Thoracic aorta (tissue), 2 donors: Measurements from ENCODE around the gene NEIL1. TPM values are rescaled to one million over a fixed set of nuclear protein-coding genes. Genes with fewer than 3 reads are reported as not detected.
A peak's percentile ranks its signal among the peaks of the same experiment; 100 is the strongest.

Experiments
- ATAC-seq: fragments of 150-250 bp; one replicate; pipeline ENCODE4 v1.8.0; 2017; ENCODE audit warnings: low read depth; ENCODE audit not compliant: insufficient number of reproducible peaks, low FRiP score
- DNase-seq: peaks from one replicate; pipeline ENCODE4 v3.0.0-alpha.2; 2020; ENCODE audit warnings: low spot score
- H3K27ac ChIP-seq, 2 donors: fragments of 200-600 bp; sonication (generic); 1 replicate in 1 of 2; 2 replicates in 1 of 2; pipeline ENCODE4 v1.5.1; 2016; ENCODE audit warnings: mild to moderate bottlenecking in 2 of 2, moderate library complexity in 2 of 2
- H3K27me3 ChIP-seq: fragments of 200-600 bp; sonication (generic); replicated peaks from 2 replicates; pipeline ENCODE4 v1.6.0; 2016; ENCODE audit warnings: mild to moderate bottlenecking; ENCODE audit not compliant: insufficient read depth
- H3K36me3 ChIP-seq: fragments of 200-600 bp; sonication (generic); one replicate; pipeline ENCODE4 v1.5.1; 2016
- H3K4me1 ChIP-seq, 2 donors: fragments of 200-600 bp; sonication (generic); 1 replicate in 1 of 2; 2 replicates in 1 of 2; pipeline versions ENCODE4 v1.5.1 to v1.6.0; 2016; ENCODE audit warnings: low read depth in 2 of 2, mild to moderate bottlenecking in 1 of 2; ENCODE audit not compliant: control insufficient read depth in 1 of 2
- H3K4me3 ChIP-seq: fragments of 200-600 bp; sonication (generic); 2 replicates; pipeline ENCODE4 v1.5.1; 2016; ENCODE audit warnings: mild to moderate bottlenecking
- H3K9me3 ChIP-seq: fragments of 200-600 bp; sonication (generic); 2 replicates; pipeline ENCODE4 v1.5.1; 2016
- total RNA-seq, 2 donors: library from RNA; depleted of rRNA; stranded (reverse); fragments of >200 nt; gene quantifications; one replicate each; pipeline versions ENCODE4 v1.1.0 to v1.2.3, GENCODE V29; 2016
- TF ChIP-seq, protein P1 (sequence below): fragments of 200-600 bp; sonication (generic); IDR thresholded peaks from one replicate; pipeline ENCODE4 v1.5.1; 2019; ENCODE audit warnings: antibody characterized with exemption

Gene NEIL1
- total RNA-seq, 2 donors from 2014 or later: 47.8 to 62.3 TPM

DNA sequence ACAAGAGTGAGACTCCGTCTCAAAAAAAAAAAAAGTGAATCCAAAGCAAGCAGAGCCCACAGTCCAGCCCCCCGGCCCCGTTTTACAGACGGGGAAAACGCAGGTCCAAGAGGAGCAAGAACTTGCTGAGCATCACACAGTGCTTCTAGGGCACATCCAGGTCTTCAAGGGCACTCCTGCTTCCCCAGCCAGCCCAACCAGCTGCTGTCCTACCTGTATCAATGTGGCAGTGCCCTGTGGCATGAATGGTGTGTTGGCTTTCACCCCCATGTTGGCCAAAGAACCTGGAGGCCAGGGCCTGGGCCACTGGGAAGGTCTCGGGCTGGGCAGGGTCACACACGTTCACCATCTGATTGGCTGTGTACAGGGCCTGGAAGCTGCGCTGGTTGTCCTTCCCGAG is 16.9 kb downstream of the NEIL1 start:
- H3K4me1 ChIP-seq: peaks cover 0 to 7% of the 10 kb centered on the region in 2 donors
- TF ChIP-seq, protein P1, sequence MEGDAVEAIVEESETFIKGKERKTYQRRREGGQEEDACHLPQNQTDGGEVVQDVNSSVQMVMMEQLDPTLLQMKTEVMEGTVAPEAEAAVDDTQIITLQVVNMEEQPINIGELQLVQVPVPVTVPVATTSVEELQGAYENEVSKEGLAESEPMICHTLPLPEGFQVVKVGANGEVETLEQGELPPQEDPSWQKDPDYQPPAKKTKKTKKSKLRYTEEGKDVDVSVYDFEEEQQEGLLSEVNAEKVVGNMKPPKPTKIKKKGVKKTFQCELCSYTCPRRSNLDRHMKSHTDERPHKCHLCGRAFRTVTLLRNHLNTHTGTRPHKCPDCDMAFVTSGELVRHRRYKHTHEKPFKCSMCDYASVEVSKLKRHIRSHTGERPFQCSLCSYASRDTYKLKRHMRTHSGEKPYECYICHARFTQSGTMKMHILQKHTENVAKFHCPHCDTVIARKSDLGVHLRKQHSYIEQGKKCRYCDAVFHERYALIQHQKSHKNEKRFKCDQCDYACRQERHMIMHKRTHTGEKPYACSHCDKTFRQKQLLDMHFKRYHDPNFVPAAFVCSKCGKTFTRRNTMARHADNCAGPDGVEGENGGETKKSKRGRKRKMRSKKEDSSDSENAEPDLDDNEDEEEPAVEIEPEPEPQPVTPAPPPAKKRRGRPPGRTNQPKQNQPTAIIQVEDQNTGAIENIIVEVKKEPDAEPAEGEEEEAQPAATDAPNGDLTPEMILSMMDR: no peak
- H3K36me3 ChIP-seq: peaks cover 46% of the 10 kb centered on the region
- DNase-seq (no peak), ATAC-seq (no peak)
- no peak overlapping the region for H3K4me3 ChIP-seq
- H3K27me3 ChIP-seq: no peaks in the 10 kb centered on the region
- H3K27ac ChIP-seq: no peak overlapping the region
- no peaks in the 10 kb centered on the region for H3K9me3 ChIP-seq

- ATAC-seq: no peak
- H3K36me3 ChIP-seq: peaks cover 39% of the 10 kb centered on the region
These were observed 18.0 kb downstream of the NEIL1 start for GRCh38 chr15:75364881-75365280.

GRCh38 chr15:75366163-75366562 is 19.3 kb downstream of the NEIL1 start:
- no peaks in the 10 kb centered on the region for H3K9me3 ChIP-seq
- TF ChIP-seq, protein P1: no peak
- ATAC-seq: no peak
- no peak for DNase-seq
- H3K4me1 ChIP-seq: peaks cover 6 to 16% of the 10 kb centered on the region in 2 donors
- H3K27ac ChIP-seq: no peak overlapping the region
- H3K36me3 ChIP-seq: peaks cover 41% of the 10 kb centered on the region
- H3K4me3 ChIP-seq: no peak overlapping the region
- no peaks in the 10 kb centered on the region for H3K27me3 ChIP-seq

More at GRCh38 chr15:75364881-75365280, 18.0 kb downstream of the NEIL1 start:
- DNase-seq: no peak
- H3K27me3 ChIP-seq: no peaks in the 10 kb centered on the region
- H3K27ac ChIP-seq: no peak overlapping the region
- no peaks in the 10 kb centered on the region for H3K9me3 ChIP-seq
- TF ChIP-seq, protein P1: no peak
- H3K4me1 ChIP-seq: peaks cover 6 to 16% of the 10 kb centered on the region in 2 donors
- H3K4me3 ChIP-seq: no peak overlapping the region

DNA sequence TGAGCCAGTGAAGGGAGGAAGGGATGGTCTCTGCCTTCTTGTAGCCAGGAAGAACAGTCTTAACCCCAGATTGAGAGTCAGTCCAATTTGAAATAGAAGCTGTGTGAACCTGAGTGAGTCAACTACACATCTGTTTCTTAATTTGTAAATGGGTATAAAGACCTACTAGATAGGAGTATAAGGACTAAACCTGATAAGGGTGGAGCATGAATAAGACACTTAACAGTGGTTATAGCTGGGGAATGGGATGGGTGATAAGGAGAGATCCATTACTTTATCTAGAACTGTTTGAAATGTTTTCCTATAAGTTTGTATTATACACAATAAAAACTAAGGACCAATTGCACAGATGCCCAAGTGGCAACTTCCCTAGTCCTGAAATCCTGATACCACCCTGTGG is 20.2 kb downstream of the NEIL1 start:
- Histone ChIP-seq H3K36me3 (peaks cover 45% of the 10 kb centered on the region), H3K4me1 (peaks cover 6 to 16% of the 10 kb centered on the region in 2 donors), H3K4me3 (peak overlapping the region; percentile 94), H3K27me3 (no peaks in the 10 kb centered on the region), H3K27ac (peak overlapping the region in 1 of 2 donors; percentile 97), H3K9me3 (no peaks in the 10 kb centered on the region)
- DNase-seq (no peak), ATAC-seq (no peak)
- TF ChIP-seq, protein P1: no peak

DNA sequence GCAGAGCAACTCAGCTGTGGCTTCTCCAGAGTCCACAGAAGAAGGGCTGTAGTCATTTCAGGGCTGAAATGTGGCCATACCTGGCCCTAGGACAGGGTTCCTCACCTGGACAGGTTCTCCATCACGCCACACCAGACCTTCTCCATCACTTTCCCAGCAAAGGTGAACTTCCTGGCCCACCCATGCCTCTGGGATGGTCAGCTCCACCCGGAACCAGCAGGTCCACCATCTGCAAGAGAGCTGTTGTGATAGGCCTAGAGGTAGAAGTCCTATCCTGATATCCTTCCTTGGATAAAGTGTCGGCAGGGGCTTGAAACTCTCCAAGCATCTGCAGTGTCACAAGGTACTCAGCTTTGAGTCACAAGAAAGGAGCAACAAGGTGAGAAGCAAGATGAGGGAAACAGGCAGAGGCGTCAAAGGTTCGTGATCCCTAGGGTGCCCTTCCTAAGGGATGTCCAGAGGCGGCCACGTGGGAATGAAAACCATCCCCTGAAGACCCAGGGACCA is 20.6 kb downstream of the NEIL1 start:
- TF ChIP-seq, protein P1: no peak
- Histone ChIP-seq H3K36me3 (peaks cover 44% of the 10 kb centered on the region), H3K27me3 (no peaks in the 10 kb centered on the region), H3K4me3 (peak overlapping the region; percentile 94), H3K9me3 (no peaks in the 10 kb centered on the region), H3K27ac (peak overlapping the region; percentile 97 to 98), H3K4me1 (peaks cover 6 to 16% of the 10 kb centered on the region in 2 donors)
- ATAC-seq (no peak), DNase-seq (no peak)
